GM10266 (cell line): ENCODE data around the gene RAPGEF2.
A peak's percentile ranks its signal among the peaks of the same experiment; 100 is the strongest.

Source experiments
- DNase-seq: peaks from one replicate; pipeline ENCODE4 v3.0.0; 2012; ENCODE audit errors: extremely low spot score
- CTCF ChIP-seq: IDR thresholded peaks from 2 replicates; pipeline ENCODE4 v1.5.1; 2012; ENCODE audit warnings: mild to moderate bottlenecking, low read depth; ENCODE audit not compliant: control insufficient read depth, insufficient read depth; ENCODE audit errors: missing control alignments

The RAPGEF2 gene

DNA sequence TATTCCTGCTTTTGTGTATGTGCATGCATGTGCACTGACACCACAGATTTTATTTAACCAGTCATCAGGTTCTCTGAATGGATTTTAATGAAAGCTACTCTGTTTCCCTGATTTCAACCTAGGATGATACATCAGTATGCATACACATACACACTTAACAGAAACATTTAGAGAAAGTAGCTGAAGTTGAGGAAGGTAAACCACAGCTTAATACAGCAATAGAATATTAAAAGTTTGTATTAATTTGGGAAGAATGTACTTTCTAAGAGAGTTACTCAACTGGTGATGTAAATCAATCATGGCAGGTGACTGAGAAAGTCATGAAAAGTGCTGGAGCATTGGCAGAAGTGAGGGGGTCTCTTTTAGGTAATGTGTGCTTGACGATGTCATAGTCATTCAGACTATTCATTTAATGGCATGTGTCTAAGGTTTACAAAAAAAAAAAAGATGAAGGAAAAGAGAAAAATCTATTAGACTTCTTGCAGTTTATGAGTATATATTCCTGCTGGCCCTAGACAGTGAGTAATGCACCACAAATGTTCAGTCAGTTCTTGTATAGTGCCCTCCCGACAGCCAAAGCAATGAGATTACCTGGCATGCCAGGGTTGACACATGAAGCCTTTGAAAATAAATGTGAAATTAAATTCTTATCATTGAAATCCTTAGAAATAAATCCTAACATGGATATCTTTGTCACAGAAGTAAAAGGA is 187.6 kb downstream of the RAPGEF2 start:
- TF ChIP-seq CTCF, result no peak

DNA sequence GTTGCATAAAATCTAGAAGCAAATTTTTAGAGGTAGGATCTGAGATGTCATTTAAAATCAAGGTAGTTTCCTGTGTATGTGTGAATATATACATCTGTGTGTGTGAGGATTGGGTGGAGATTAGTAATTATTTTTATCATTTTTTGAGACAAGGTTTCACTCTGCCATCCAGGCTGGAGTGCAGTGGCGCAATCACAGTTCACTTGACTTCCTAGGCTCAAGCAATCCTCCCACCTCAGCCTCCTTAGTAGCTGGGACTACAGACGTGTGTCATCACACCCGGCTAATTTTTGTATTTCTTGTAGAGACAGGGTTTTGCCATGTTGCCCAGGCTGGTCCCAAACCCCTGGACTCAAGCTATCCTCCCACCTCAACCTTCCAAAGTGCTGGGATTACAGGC is 188.3 kb downstream of the RAPGEF2 start:
- TF ChIP-seq CTCF, result no peak
- DNase-seq, result no peak

More for the DNA sequence above, 187.6 kb downstream of the RAPGEF2 start:
- DNase-seq, result no peak

- TF ChIP-seq CTCF, result no peak
- DNase-seq, result no peak
These were observed 189.4 kb downstream of the RAPGEF2 start for GRCh38 chr4:159292137-159292896.

DNA sequence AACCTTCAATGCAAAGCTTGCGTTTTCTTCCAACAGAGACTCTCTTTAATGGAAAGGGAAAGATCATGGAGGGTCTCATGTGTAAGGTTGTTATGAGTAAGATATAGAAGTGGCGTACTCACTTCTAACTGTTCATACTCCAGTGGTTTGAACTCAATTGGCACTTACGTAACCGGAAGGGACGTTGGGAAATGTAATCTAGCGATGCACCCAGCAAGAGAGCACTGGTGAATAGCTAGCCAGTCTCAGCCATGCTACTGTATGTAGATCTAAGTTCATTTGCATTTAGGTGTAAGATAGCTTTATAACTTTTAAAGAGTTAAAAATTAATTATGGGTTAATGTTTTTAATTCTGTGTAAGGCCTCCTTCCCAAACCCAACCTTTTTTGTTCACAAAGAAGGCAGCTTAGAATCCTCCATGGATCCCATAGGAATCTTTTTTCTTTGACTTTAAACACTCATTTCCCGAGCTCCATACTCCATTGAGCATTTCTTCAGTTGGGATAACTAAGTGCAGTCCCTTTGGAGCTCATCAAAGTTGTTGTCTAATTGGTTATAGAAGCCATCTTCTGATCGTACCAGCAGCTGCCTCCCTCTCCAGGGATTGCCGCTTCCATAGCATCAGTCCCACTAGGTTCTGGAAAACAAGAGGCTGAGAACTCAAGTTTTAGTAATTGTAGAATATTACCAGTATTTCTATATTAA is 191.1 kb downstream of the RAPGEF2 start:
- no peak for TF ChIP-seq CTCF
- DNase-seq, result no peak

DNA sequence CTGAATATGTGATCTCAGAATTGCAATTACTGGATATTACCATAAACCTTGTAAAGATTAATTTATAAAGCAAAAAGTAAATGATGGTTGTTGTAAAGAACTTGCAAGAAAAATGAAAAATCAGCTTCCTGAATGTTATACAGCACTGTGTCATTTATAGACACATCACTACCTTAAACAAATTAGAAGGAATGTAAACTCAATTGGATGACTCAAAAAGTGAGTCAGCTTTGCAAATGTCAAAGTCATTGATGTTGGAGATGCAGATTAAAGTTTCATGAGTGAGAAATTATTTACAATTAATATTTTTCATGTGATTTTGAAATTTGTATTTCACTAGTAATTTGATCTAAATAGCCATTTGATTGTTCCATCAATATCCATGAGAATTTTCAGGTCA is 193.2 kb downstream of the RAPGEF2 start:
- no peak for TF ChIP-seq CTCF
- no peak for DNase-seq

- DNase-seq, result no peak
- peak; percentile 16 for TF ChIP-seq CTCF
These were observed 194.2 kb downstream of the RAPGEF2 start for GRCh38 chr4:159297091-159297490.
